Transverse colon (tissue), 4 donors: Measurements from ENCODE around the gene MCFD2. TPM values are rescaled to one million over a fixed set of nuclear protein-coding genes. Genes with fewer than 3 reads are reported as not detected.

Source experiments
- DNase-seq: peaks from one replicate; pipeline ENCODE4 v3.0.0-alpha.2; 2019
- H3K27ac ChIP-seq, 4 donors: fragments of 200-600 bp; sonication (generic); 2 replicates each; pipeline ENCODE4 v1.5.1; 2016 to 2018; ENCODE audit warnings: inconsistent platforms in 4 of 4
- H3K27me3 ChIP-seq: fragments of 200-600 bp; sonication (generic); 2 replicates; pipeline ENCODE4 v1.5.1; 2017; ENCODE audit warnings: inconsistent platforms
- H3K36me3 ChIP-seq, 4 donors: fragments of 200-600 bp; sonication (generic); 2 replicates each; pipeline ENCODE4 v1.5.1; 2017 to 2019; ENCODE audit warnings: inconsistent platforms in 4 of 4
- H3K4me1 ChIP-seq, 4 donors: fragments of 200-600 bp; sonication (generic); 2 replicates each; pipeline ENCODE4 v1.5.1; 2017 to 2020; ENCODE audit warnings: inconsistent platforms in 4 of 4
- H3K4me3 ChIP-seq, 4 donors: fragments of 200-600 bp; sonication (generic); 1 replicate in 1 of 4; 2 replicates in 3 of 4; pipeline versions ENCODE4 v1.5.1 to v1.6.1; 2017 to 2019; ENCODE audit warnings: inconsistent platforms in 4 of 4
- H3K9me3 ChIP-seq, 2 donors: fragments of 200-600 bp; sonication (generic); 2 replicates each; pipeline ENCODE4 v1.5.1; 2017 to 2019; ENCODE audit warnings: inconsistent platforms in 2 of 2
- EP300 ChIP-seq: sonication (generic); formaldehyde crosslinking; IDR thresholded peaks from one replicate; pipeline ENCODE4 v1.6.1; 2017; ENCODE audit warnings: antibody characterized with exemption, low read depth
- POLR2A ChIP-seq: fragments of 450-650 bp; IDR thresholded peaks from one replicate; pipeline ENCODE4 v1.6.1; 2016; ENCODE audit warnings: antibody characterized with exemption, mild to moderate bottlenecking, moderate library complexity
- POLR2AphosphoS5 ChIP-seq, 3 donors: sonication (generic); formaldehyde crosslinking; IDR thresholded peaks; one replicate each; pipeline ENCODE4 v1.6.1; 2016; ENCODE audit warnings: antibody characterized with exemption in 3 of 3
- WGBS, 2 donors: methylation state at CpG; one replicate each; pipeline ENCODE4 v1.1.5; 2018; ENCODE audit warnings: low coverage in 1 of 2; 5-methylcytosine and 5-hydroxymethylcytosine counted together
- in situ Hi-C, 4 donors: fragments of 200-750 bp; cut with MboI; loops; one replicate each; pipeline versions ENCODE4 v1.15.0 to v1.15.1; 2017; ENCODE audit warnings: low sequenced_read_pairs in 3 of 4, low pct_ligation_motif_present in 1 of 4, low pct_unique_long_range_greater_than_20kb in 1 of 4
- intact Hi-C: fragments of 100-400 bp; cut with DNase I; formaldehyde crosslinking; loops from one replicate; pipeline ENCODE4 v1.15.1; 2023; ENCODE audit warnings: low total_unique reads
- total RNA-seq, 4 donors: library from RNA; depleted of rRNA; stranded (reverse); fragments of >200 nt; gene quantifications; one replicate each; pipeline ENCODE4 v1.1.0, GENCODE V29; 2016
- TF ChIP-seq, protein P1 (sequence below), 5 experiments: fragments of 200-600 bp in 3 of 5; fragments of 450-650 bp in 2 of 5; sonication (generic) in 3 of 5; IDR thresholded peaks; 1 replicate in 2 of 5; 2 replicates in 3 of 5; pipeline ENCODE4 v1.5.1; 2016 to 2017; ENCODE audit warnings: antibody characterized with exemption in 5 of 5, inconsistent platforms in 3 of 5, mild to moderate bottlenecking in 2 of 5, moderate library complexity in 1 of 5

Gene MCFD2
- total RNA-seq, 4 donors from 2014 or later: 14.5 to 40.1 (median 26.8) TPM

DNA sequence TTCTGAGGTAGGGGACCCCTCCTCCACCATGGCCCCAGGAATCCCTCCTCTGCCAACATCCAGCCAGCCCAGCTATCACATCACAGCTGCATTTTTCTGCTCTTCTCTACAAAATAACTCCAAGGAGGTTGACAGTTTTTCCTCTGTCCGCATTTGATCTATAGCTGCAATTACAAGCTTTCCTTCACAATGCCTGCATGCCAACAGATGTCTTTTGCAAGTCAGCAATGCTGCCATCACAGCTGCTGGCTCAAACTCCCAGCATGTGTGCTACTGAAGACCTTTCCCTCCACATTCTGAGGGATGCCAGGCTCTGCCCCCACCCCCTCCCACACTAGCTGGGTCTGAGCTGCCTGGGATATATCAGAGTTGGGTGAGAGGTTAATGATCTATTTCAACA is 51.7 kb downstream of the MCFD2 start:
- H3K27me3 ChIP-seq: no peaks in the 10 kb centered on the region
- H3K36me3 ChIP-seq: no peaks in the 10 kb centered on the region
- peaks cover 0 to 10% of the 10 kb centered on the region in 2 donors for H3K9me3 ChIP-seq
- H3K4me3 ChIP-seq: no peak overlapping the region
- in situ Hi-C loops: no loop called here
- intact Hi-C loops: no loop called here
- peaks cover 8 to 13% (median 8%) of the 10 kb centered on the region in 4 donors for H3K4me1 ChIP-seq
- WGBS, 2 donors: 67 to 96% methylated on average over 1 of the region's 1 CpG
- TF ChIP-seq, protein P1, sequence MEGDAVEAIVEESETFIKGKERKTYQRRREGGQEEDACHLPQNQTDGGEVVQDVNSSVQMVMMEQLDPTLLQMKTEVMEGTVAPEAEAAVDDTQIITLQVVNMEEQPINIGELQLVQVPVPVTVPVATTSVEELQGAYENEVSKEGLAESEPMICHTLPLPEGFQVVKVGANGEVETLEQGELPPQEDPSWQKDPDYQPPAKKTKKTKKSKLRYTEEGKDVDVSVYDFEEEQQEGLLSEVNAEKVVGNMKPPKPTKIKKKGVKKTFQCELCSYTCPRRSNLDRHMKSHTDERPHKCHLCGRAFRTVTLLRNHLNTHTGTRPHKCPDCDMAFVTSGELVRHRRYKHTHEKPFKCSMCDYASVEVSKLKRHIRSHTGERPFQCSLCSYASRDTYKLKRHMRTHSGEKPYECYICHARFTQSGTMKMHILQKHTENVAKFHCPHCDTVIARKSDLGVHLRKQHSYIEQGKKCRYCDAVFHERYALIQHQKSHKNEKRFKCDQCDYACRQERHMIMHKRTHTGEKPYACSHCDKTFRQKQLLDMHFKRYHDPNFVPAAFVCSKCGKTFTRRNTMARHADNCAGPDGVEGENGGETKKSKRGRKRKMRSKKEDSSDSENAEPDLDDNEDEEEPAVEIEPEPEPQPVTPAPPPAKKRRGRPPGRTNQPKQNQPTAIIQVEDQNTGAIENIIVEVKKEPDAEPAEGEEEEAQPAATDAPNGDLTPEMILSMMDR (IDR thresholded peaks at IDR 0.05): no peak
- TF ChIP-seq EP300 (no peak), POLR2A (no peak), POLR2AphosphoS5 (IDR thresholded peaks at IDR 0.05) (no peak)
- no peak overlapping the region for H3K27ac ChIP-seq
- no peak for DNase-seq

DNA sequence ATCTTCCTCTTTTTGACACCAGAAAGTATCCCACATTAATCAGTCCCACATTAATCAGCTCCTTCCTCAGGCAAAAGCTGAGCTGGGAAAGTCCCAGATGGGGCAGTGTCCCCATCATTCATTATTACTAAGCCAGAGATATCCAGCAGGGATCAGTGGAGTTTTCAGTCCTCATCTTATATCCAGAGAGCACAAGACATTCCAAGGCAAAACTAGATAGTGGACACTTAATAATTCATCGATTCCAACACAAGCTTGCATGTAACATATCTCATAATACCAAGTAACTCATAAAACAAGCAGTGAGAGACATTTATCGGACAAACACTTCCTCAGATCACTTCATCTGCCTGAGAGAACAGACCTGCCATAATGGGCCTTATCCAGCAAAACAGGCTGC is 53.1 kb downstream of the MCFD2 start:
- H3K9me3 ChIP-seq: peaks cover 0 to 10% of the 10 kb centered on the region in 2 donors
- in situ Hi-C loops (no loop called here), intact Hi-C loops (no loop called here)
- no peak overlapping the region for H3K4me3 ChIP-seq
- no peaks in the 10 kb centered on the region for H3K36me3 ChIP-seq
- no peaks in the 10 kb centered on the region for H3K27me3 ChIP-seq
- 50 to 89% methylated on average over 1 to 2 of the region's 2 CpGs for WGBS, 2 donors
- H3K27ac ChIP-seq: no peak overlapping the region
- no peak for DNase-seq
- H3K4me1 ChIP-seq: peaks cover 8 to 13% (median 8%) of the 10 kb centered on the region in 4 donors
- TF ChIP-seq EP300 (no peak), POLR2AphosphoS5 (IDR thresholded peaks at IDR 0.05) (no peak), POLR2A (no peak)
- TF ChIP-seq, protein P1 (IDR thresholded peaks at IDR 0.05): no peak

DNA sequence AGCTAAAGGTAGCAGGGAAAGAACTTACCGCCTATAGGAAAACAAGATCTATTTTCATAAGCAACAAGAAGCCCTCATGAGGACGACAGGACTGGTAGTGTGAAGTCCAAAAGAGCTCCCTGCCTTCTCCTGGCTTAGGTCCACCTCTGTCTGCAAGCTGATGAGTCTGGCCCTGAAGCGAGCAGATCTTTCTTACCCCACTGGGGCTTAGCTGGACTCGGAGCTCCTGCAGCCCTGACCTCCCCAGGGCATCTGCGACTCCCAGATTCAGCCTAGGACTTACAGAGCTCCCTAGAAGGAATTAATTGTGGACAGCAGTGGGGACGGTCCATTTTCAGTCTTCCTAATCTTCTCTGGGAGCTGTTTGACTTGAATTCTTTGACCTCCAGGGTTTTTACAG is 53.7 kb downstream of the MCFD2 start:
- H3K27ac ChIP-seq: no peak overlapping the region
- no peaks in the 10 kb centered on the region for H3K36me3 ChIP-seq
- H3K4me3 ChIP-seq: no peak overlapping the region
- WGBS, 2 donors: 76% methylated on average over 6 of the region's 6 CpGs; no CpG with 5 or more reads in 1 of the 2 donors
- TF ChIP-seq, protein P1 (IDR thresholded peaks at IDR 0.05): no peak
- TF ChIP-seq POLR2A: no peak
- TF ChIP-seq EP300: no peak
- no peak for TF ChIP-seq POLR2AphosphoS5 (IDR thresholded peaks at IDR 0.05)
- in situ Hi-C loops: no loop called here
- H3K9me3 ChIP-seq: peaks cover 0 to 10% of the 10 kb centered on the region in 2 donors
- no peak for DNase-seq
- no peaks in the 10 kb centered on the region for H3K27me3 ChIP-seq
- intact Hi-C loops: no loop called here
- peaks cover 6 to 13% (median 8%) of the 10 kb centered on the region in 4 donors for H3K4me1 ChIP-seq

DNA sequence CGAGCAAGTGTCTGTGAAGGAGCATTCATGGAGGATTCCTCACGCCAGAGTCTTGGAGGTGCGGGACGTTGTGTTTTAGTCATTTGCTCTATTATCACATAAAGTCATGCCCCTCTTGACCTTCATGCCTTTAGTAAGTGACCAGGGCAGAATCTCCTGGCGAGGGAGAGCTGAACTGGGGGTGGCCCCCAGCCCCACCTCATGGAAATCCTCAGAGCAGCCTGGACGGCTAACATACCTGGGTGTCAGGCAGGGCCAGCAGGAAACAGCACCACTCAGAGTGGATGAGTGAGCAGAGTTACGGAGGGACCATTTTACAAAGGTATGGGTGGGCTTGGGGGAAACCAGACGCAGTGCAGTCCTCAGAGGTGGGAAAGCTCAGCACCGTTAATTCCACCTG is 56.1 kb downstream of the MCFD2 start:
- peaks cover 0 to 15% (median 7%) of the 10 kb centered on the region in 4 donors for H3K4me1 ChIP-seq
- no peak for TF ChIP-seq EP300
- TF ChIP-seq POLR2AphosphoS5 (IDR thresholded peaks at IDR 0.05): no peak
- no peak for TF ChIP-seq POLR2A
- TF ChIP-seq, protein P1 (IDR thresholded peaks at IDR 0.05): no peak
- peak overlapping the region in 3 of 4 donors; percentile 19 to 81 (median 62) for H3K27ac ChIP-seq
- peaks cover 0 to 3% of the 10 kb centered on the region in 2 donors for H3K9me3 ChIP-seq
- WGBS, 2 donors: 90 to 100% methylated on average over 3 to 9 of the region's 9 CpGs
- intact Hi-C loops: loop anchor here (10.0 kb wide), 1 partner anchor 155 kb away; no protein-coding TSS in a partner anchor
- no peak for DNase-seq
- H3K27me3 ChIP-seq: no peaks in the 10 kb centered on the region
- in situ Hi-C loops: no loop called here
- H3K4me3 ChIP-seq: no peak overlapping the region
- H3K36me3 ChIP-seq: no peaks in the 10 kb centered on the region
